Esophagus muscularis mucosa (tissue), 4 donors: Measurements from ENCODE around the gene IFITM1.

ENCODE experiments used
- EP300 ChIP-seq: sonication (generic); formaldehyde crosslinking; IDR thresholded peaks from one replicate; pipeline ENCODE4 v1.6.1; 2017; ENCODE audit warnings: antibody characterized with exemption
- POLR2A ChIP-seq: fragments of 450-650 bp; IDR thresholded peaks from one replicate; pipeline ENCODE4 v1.6.1; 2017; ENCODE audit warnings: antibody characterized with exemption, moderate library complexity, mild to moderate bottlenecking, low read depth
- POLR2AphosphoS5 ChIP-seq, 2 donors: sonication (generic); formaldehyde crosslinking; IDR thresholded peaks; one replicate each; pipeline ENCODE4 v1.6.1; 2017; ENCODE audit warnings: antibody characterized with exemption in 2 of 2
- TF ChIP-seq, protein P1 (sequence below), 3 experiments: fragments of 200-600 bp in 2 of 3; fragments of 450-650 bp in 1 of 3; sonication (generic) in 2 of 3; IDR thresholded peaks; one replicate each; pipeline ENCODE4 v1.5.1; 2017 to 2019; ENCODE audit warnings: antibody characterized with exemption in 3 of 3, mild to moderate bottlenecking in 2 of 3, moderate library complexity in 1 of 3

DNA sequence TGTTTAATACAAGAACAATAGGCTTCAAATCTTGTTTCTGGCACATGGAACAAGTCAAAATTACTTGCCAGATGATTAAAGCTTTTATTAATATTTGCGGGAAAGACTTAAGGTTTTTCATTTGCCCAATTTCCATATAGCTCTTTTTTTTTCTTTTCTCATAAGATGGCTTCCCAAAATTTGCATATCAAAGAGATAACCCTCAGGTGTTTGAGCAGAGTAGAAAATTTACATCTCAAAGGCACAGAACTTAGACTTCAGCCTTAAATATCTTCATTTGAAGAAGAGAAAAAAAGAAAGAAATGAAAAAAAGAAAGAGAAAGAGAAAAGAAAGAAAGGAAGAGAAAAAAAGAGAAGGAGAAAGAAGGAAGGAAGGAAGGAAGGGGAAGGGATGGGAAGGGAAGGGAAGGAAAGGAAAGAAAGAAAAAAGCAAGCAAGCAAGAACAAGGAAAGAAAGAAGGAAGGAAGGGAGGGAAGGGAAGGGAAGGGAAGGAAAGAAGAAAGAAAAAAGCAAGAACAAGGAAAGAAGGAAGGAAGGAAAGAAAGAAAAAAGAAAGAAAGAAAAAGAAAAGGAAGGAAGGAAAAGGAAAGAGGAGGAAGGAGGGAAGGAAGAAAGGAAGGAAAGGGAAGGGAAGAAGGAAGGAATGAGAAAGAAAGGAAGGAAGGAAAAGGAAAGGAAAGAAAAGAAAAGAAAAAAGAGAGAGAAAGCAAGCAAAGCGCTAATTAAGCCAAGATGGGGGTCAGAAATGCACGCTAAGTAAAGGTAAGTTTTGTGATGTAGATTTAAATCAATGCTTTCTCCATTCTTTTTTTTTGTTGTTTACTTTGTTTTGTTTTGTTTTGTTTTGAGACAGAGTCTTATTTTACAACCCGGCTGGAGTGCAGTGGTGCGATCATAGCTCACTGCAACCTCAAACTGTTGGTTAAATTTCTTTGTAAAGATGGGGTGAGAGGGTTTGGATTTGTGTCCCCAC is 27.0 kb downstream of the IFITM1 start:
- TF ChIP-seq POLR2A (no peak), POLR2AphosphoS5 (IDR thresholded peaks at IDR 0.05) (no peak), EP300 (no peak)
- TF ChIP-seq, protein P1, sequence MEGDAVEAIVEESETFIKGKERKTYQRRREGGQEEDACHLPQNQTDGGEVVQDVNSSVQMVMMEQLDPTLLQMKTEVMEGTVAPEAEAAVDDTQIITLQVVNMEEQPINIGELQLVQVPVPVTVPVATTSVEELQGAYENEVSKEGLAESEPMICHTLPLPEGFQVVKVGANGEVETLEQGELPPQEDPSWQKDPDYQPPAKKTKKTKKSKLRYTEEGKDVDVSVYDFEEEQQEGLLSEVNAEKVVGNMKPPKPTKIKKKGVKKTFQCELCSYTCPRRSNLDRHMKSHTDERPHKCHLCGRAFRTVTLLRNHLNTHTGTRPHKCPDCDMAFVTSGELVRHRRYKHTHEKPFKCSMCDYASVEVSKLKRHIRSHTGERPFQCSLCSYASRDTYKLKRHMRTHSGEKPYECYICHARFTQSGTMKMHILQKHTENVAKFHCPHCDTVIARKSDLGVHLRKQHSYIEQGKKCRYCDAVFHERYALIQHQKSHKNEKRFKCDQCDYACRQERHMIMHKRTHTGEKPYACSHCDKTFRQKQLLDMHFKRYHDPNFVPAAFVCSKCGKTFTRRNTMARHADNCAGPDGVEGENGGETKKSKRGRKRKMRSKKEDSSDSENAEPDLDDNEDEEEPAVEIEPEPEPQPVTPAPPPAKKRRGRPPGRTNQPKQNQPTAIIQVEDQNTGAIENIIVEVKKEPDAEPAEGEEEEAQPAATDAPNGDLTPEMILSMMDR (IDR thresholded peaks at IDR 0.05) = no peak
